Activated CD8-positive, alpha-beta T cell treated with anti-CD3 and anti-CD28 coated beads, Interleukin-2, amount 10 ng/mL, durations not matched to agents 7 days and 5 days (primary cell): ENCODE results near the gene ALPP. TPM values are rescaled to one million over a fixed set of nuclear protein-coding genes. Genes with fewer than 3 reads are reported as not detected.
A peak's percentile ranks its signal among the peaks of the same experiment; 100 is the strongest.
"Not testable (repeated sequence)": the region's sequence is repeated elsewhere in the genome, so short reads cannot be mapped to it uniquely, and the experiment has no call there.

Experiments
- ATAC-seq: fragments of 150-1000 bp; cut with Tn5 transposase; one replicate; pipeline ENCODE4 v1.10.0; 2021; ENCODE audit warnings: moderate library complexity
- CTCF ChIA-PET: fragments of 350-600 bp; sonication (Branson Sonifier 250); formaldehyde crosslinking; loops from one replicate; lab custom pipeline; 2021; ENCODE audit warnings: antibody characterized with exemption; lab: Charles Lee
- POLR2A ChIA-PET: fragments of 350-600 bp; sonication (Branson Sonifier 250); formaldehyde crosslinking; loops from one replicate; lab custom pipeline; 2021; ENCODE audit warnings: antibody characterized with exemption; lab: Charles Lee
- DNase-seq: peaks from one replicate; pipeline ENCODE4 v3.0.0-alpha.2; 2020
- H3K27ac Mint-ChIP-seq: one replicate; pipeline ENCODE4 v1.8.0; 2021; ENCODE audit warnings: mild to moderate bottlenecking, mixed read lengths
- H3K27me3 Mint-ChIP-seq: one replicate; pipeline ENCODE4 v1.8.0; 2021; ENCODE audit warnings: low read depth, mixed read lengths
- H3K36me3 Mint-ChIP-seq: one replicate; pipeline ENCODE4 v1.8.0; 2021; ENCODE audit warnings: low read depth, mixed read lengths
- H3K4me1 Mint-ChIP-seq: one replicate; pipeline ENCODE4 v1.8.0; 2021; ENCODE audit warnings: low read depth, mixed read lengths
- H3K4me3 Mint-ChIP-seq: one replicate; pipeline ENCODE4 v1.8.0; 2021; ENCODE audit warnings: mild to moderate bottlenecking, mixed read lengths
- H3K9me3 Mint-ChIP-seq: one replicate; pipeline ENCODE4 v1.8.0; 2022; ENCODE audit warnings: mixed read lengths; ENCODE audit not compliant: insufficient read depth
- total RNA-seq, 2 experiments: library from RNA; stranded (reverse); gene quantifications; one replicate each; pipeline ENCODE4 v1.2.3, GENCODE V29; 2021

ALPP gene
- total RNA-seq, 2 experiments from 2014 or later = not detected

GRCh38 chr2:232353096-232353495 is 25.5 kb upstream of the ALPP start:
- Mint-ChIP-seq H3K27me3 (peaks cover 27% of the 10 kb centered on the region), H3K4me3 (no peak overlapping the region), H3K9me3 (no peaks in the 10 kb centered on the region)

GRCh38 chr2:232353660-232354059 is 24.9 kb upstream of the ALPP start:
- ATAC-seq = no peak
- Mint-ChIP-seq H3K36me3 (no peaks in the 10 kb centered on the region), H3K9me3 (no peaks in the 10 kb centered on the region), H3K27ac (no peak overlapping the region), H3K4me1 (peaks cover 6% of the 10 kb centered on the region), H3K27me3 (peaks cover 30% of the 10 kb centered on the region), H3K4me3 (no peak overlapping the region)
- no peak for DNase-seq
- POLR2A ChIA-PET = no interaction called here
- CTCF ChIA-PET = interaction anchor here (1.8 kb wide), 1 partner anchor 14 kb away, joined by 3 read pairs; no protein-coding TSS in a partner anchor

More at GRCh38 chr2:232353096-232353495, 25.5 kb upstream of the ALPP start:
- Mint-ChIP-seq H3K36me3 (no peaks in the 10 kb centered on the region), H3K4me1 (peaks cover 6% of the 10 kb centered on the region), H3K27ac (no peak overlapping the region)
- CTCF ChIA-PET = no interaction called here
- DNase-seq (no peak), ATAC-seq (no peak)
- POLR2A ChIA-PET = no interaction called here

GRCh38 chr2:232354069-232354468 is 24.5 kb upstream of the ALPP start:
- H3K27me3 Mint-ChIP-seq = peaks cover 30% of the 10 kb centered on the region
- POLR2A ChIA-PET = no interaction called here

GRCh38 chr2:232361646-232362045 is 16.9 kb upstream of the ALPP start:
- Mint-ChIP-seq H3K36me3 (no peaks in the 10 kb centered on the region), H3K4me3 (no peak overlapping the region), H3K4me1 (peaks cover 34% of the 10 kb centered on the region), H3K9me3 (no peaks in the 10 kb centered on the region), H3K27me3 (peaks cover 4% of the 10 kb centered on the region), H3K27ac (no peak overlapping the region)
- no peak for DNase-seq
- ATAC-seq = no peak
- ChIA-PET CTCF (no interaction called here), POLR2A (no interaction called here)

More at GRCh38 chr2:232354069-232354468, 24.5 kb upstream of the ALPP start:
- DNase-seq (no peak), ATAC-seq (no peak)
- Mint-ChIP-seq H3K4me3 (no peak overlapping the region), H3K9me3 (no peaks in the 10 kb centered on the region), H3K27ac (no peak overlapping the region), H3K36me3 (no peaks in the 10 kb centered on the region), H3K4me1 (peaks cover 2% of the 10 kb centered on the region)
- CTCF ChIA-PET = interaction anchor here (1.8 kb wide), 1 partner anchor 14 kb away, joined by 3 read pairs; no protein-coding TSS in a partner anchor

GRCh38 chr2:232362174-232362900 is 16.2 kb upstream of the ALPP start:
- DNase-seq (no peak), ATAC-seq (no peak)
- ChIA-PET POLR2A (interaction anchor here (0.6 kb wide), 1 partner anchor 403 kb away, joined by 3 read pairs; no protein-coding TSS in a partner anchor), CTCF (no interaction called here)
- peaks cover 34% of the 10 kb centered on the region for H3K4me1 Mint-ChIP-seq
- H3K9me3 Mint-ChIP-seq = no peaks in the 10 kb centered on the region
- H3K36me3 Mint-ChIP-seq = no peaks in the 10 kb centered on the region
- no peak overlapping the region for H3K4me3 Mint-ChIP-seq
- peak overlapping the region; percentile 23 for H3K27ac Mint-ChIP-seq
- H3K27me3 Mint-ChIP-seq = peaks cover 3% of the 10 kb centered on the region

- H3K4me3 Mint-ChIP-seq = peak overlapping the region; percentile 72
- CTCF ChIA-PET = interaction anchor here (1.0 to 1.4 kb wide), 2 partner anchors 14 to 27 kb away, joined by 3 to 6 read pairs; no protein-coding TSS in a partner anchor
- not testable (repeated sequence) for H3K9me3 Mint-ChIP-seq, DNase-seq, H3K36me3 Mint-ChIP-seq, ATAC-seq, H3K27me3 Mint-ChIP-seq
- peaks cover 34% of the 10 kb centered on the region for H3K4me1 Mint-ChIP-seq
- H3K27ac Mint-ChIP-seq = peak overlapping the region; percentile 93
- POLR2A ChIA-PET = interaction anchor here (0.6 kb wide), 1 partner anchor 404 kb away, joined by 3 read pairs; no protein-coding TSS in a partner anchor
Observed at GRCh38 chr2:232363064-232363783, 15.3 kb upstream of the ALPP start.

- ATAC-seq (peak; percentile 81), DNase-seq (peak; percentile 60)
- Mint-ChIP-seq H3K36me3 (no peaks in the 10 kb centered on the region), H3K27ac (peak overlapping the region; percentile 93), H3K9me3 (no peaks in the 10 kb centered on the region), H3K27me3 (no peaks in the 10 kb centered on the region), H3K4me3 (peak overlapping the region; percentile 72), H3K4me1 (peaks cover 34% of the 10 kb centered on the region)
- CTCF ChIA-PET = interaction anchor here (1.0 to 1.4 kb wide), 4 partner anchors 9 to 48 kb away, joined by 3 to 8 read pairs (median 6); no protein-coding TSS in a partner anchor
- POLR2A ChIA-PET = no interaction called here
Observed at GRCh38 chr2:232363784-232364615, 14.6 kb upstream of the ALPP start.

GRCh38 chr2:232364806-232365594 is 13.6 kb upstream of the ALPP start:
- Mint-ChIP-seq H3K27ac (peak overlapping the region; percentile 5), H3K4me1 (peaks cover 34% of the 10 kb centered on the region)
- POLR2A ChIA-PET, H3K36me3 Mint-ChIP-seq, ATAC-seq, H3K4me3 Mint-ChIP-seq, H3K27me3 Mint-ChIP-seq, DNase-seq, H3K9me3 Mint-ChIP-seq: not testable (repeated sequence)
- CTCF ChIA-PET = interaction anchor here (0.9 to 1.3 kb wide), 6 partner anchors 8 to 464 kb away, joined by 3 to 8 read pairs (median 4); no protein-coding TSS in a partner anchor

GRCh38 chr2:232365621-232366321 is 12.8 kb upstream of the ALPP start:
- ChIA-PET POLR2A (no interaction called here), CTCF (interaction anchor here (0.9 to 1.3 kb wide), 4 partner anchors 24 to 465 kb away, joined by 3 to 5 read pairs (median 4); no protein-coding TSS in a partner anchor)
- Mint-ChIP-seq H3K9me3 (no peaks in the 10 kb centered on the region), H3K4me3 (no peak overlapping the region), H3K27me3 (no peaks in the 10 kb centered on the region), H3K4me1 (peaks cover 34% of the 10 kb centered on the region), H3K27ac (peak overlapping the region; percentile 5), H3K36me3 (no peaks in the 10 kb centered on the region)
- peak; percentile 45 for DNase-seq
- ATAC-seq = peak; percentile 66

- DNase-seq, H3K4me3 Mint-ChIP-seq, H3K9me3 Mint-ChIP-seq, H3K27ac Mint-ChIP-seq, H3K27me3 Mint-ChIP-seq, H3K36me3 Mint-ChIP-seq, ATAC-seq, POLR2A ChIA-PET: not testable (repeated sequence)
- H3K4me1 Mint-ChIP-seq = peaks cover 34% of the 10 kb centered on the region
- CTCF ChIA-PET = interaction anchor here (1.1 to 1.5 kb wide), 3 partner anchors 24 to 70 kb away, joined by 3 to 4 read pairs (median 3); no protein-coding TSS in a partner anchor
Observed at GRCh38 chr2:232366461-232366860, 12.1 kb upstream of the ALPP start.
